ENCODE measurements around the gene FADS6.

GRCh38 chr17:74879308-74879707 is 14.1 kb downstream of the FADS6 start:
- TF ChIP-seq, protein P1, sequence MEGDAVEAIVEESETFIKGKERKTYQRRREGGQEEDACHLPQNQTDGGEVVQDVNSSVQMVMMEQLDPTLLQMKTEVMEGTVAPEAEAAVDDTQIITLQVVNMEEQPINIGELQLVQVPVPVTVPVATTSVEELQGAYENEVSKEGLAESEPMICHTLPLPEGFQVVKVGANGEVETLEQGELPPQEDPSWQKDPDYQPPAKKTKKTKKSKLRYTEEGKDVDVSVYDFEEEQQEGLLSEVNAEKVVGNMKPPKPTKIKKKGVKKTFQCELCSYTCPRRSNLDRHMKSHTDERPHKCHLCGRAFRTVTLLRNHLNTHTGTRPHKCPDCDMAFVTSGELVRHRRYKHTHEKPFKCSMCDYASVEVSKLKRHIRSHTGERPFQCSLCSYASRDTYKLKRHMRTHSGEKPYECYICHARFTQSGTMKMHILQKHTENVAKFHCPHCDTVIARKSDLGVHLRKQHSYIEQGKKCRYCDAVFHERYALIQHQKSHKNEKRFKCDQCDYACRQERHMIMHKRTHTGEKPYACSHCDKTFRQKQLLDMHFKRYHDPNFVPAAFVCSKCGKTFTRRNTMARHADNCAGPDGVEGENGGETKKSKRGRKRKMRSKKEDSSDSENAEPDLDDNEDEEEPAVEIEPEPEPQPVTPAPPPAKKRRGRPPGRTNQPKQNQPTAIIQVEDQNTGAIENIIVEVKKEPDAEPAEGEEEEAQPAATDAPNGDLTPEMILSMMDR (IDR thresholded peaks at IDR 0.05): no peak
- TF ChIP-seq, protein P2, sequence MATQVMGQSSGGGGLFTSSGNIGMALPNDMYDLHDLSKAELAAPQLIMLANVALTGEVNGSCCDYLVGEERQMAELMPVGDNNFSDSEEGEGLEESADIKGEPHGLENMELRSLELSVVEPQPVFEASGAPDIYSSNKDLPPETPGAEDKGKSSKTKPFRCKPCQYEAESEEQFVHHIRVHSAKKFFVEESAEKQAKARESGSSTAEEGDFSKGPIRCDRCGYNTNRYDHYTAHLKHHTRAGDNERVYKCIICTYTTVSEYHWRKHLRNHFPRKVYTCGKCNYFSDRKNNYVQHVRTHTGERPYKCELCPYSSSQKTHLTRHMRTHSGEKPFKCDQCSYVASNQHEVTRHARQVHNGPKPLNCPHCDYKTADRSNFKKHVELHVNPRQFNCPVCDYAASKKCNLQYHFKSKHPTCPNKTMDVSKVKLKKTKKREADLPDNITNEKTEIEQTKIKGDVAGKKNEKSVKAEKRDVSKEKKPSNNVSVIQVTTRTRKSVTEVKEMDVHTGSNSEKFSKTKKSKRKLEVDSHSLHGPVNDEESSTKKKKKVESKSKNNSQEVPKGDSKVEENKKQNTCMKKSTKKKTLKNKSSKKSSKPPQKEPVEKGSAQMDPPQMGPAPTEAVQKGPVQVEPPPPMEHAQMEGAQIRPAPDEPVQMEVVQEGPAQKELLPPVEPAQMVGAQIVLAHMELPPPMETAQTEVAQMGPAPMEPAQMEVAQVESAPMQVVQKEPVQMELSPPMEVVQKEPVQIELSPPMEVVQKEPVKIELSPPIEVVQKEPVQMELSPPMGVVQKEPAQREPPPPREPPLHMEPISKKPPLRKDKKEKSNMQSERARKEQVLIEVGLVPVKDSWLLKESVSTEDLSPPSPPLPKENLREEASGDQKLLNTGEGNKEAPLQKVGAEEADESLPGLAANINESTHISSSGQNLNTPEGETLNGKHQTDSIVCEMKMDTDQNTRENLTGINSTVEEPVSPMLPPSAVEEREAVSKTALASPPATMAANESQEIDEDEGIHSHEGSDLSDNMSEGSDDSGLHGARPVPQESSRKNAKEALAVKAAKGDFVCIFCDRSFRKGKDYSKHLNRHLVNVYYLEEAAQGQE (IDR thresholded peaks at IDR 0.05; ENCODE audit: insufficient read depth in 1 of 2, low read depth in 2 of 2, low read length in 1 of 2): no peak
- no peak for TF ChIP-seq SIN3A (IDR thresholded peaks at IDR 0.05; ENCODE audit: borderline replicate concordance, insufficient read depth, low read depth, low read length)
- TF ChIP-seq POLR2AphosphoS5 (IDR thresholded peaks at IDR 0.05; ENCODE audit: low read depth, low read length): no peak

All from Panc1 (cell line).